ENCODE results near the gene WDR45B.
"Not testable (repeated sequence)": the region's sequence is repeated elsewhere in the genome, so short reads cannot be mapped to it uniquely, and the experiment has no call there.

The WDR45B gene

GRCh38 chr17:82577300-82577699 lies 70.9 kb downstream of the WDR45B start:
- no peak for DNase-seq

- not testable (repeated sequence) for DNase-seq
These were observed 72.5 kb downstream of the WDR45B start for GRCh38 chr17:82575581-82576221.

- DNase-seq = no peak
These were observed 74.2 kb downstream of the WDR45B start for GRCh38 chr17:82574041-82574440.

- no peak for DNase-seq
These were observed 76.4 kb downstream of the WDR45B start for GRCh38 chr17:82571855-82572254.

GRCh38 chr17:82570277-82570676 lies 78.0 kb downstream of the WDR45B start:
- no peak for DNase-seq

GRCh38 chr17:82569621-82570020 lies 78.6 kb downstream of the WDR45B start:
- no peak for DNase-seq

GRCh38 chr17:82568997-82569393 lies 79.2 kb downstream of the WDR45B start:
- DNase-seq = no peak

GRCh38 chr17:82567286-82567685 lies 81.0 kb downstream of the WDR45B start:
- no peak for DNase-seq

- DNase-seq = no peak
These were observed 81.9 kb downstream of the WDR45B start for GRCh38 chr17:82566129-82566960.

GRCh38 chr17:82565551-82565950 lies 82.7 kb downstream of the WDR45B start:
- DNase-seq = no peak
